ENCODE data around the gene FYN.

Gene FYN

DNA sequence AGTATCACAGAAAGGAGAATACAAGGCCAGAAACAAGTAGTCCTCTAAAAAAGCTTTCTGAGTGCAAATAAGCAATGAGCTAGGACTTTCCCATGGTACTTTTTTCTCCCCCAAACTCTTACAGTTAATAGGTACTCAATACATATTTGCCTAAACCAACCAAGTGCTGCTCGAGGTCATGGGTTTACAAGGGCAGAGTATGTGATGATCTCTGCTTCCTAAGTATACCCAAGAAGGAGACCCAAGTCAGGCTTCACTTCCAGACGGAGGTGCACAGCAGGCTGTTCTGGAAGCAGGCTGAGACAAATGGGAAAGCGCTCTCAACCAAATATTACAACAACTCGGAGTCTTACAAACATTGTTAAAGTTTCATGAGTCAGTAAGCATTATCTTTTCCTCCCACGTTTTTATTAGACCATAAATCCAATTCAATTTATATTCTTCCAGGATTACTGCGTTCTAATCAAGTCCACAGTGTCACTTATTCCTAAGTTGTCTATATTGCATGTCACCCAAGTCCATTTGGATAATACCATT is 8.1 kb downstream of the FYN start:
- no peak overlapping the region for H3K4me3 ChIP-seq (ENCODE audit: low read depth, low read length)
- H3K36me3 ChIP-seq (ENCODE audit: control insufficient read depth, insufficient read depth, low read length): no peaks in the 10 kb centered on the region
- peaks cover 71% of the 10 kb centered on the region for H3K4me1 ChIP-seq (ENCODE audit: control insufficient read depth, insufficient read depth, low read length)
- no peak overlapping the region for H3K9ac ChIP-seq (ENCODE audit: low read length)
- no peaks in the 10 kb centered on the region for H3K9me3 ChIP-seq (ENCODE audit: control insufficient read depth, insufficient read depth, low read depth, low read length)
- no peak overlapping the region for H3K27ac ChIP-seq (ENCODE audit: low read depth, low read length)
- no peaks in the 10 kb centered on the region for H3K27me3 ChIP-seq (ENCODE audit: control insufficient read depth, insufficient read depth, low read length)

GRCh38 chr6:111864138-111865048 is 8.9 kb downstream of the FYN start:
- no peaks in the 10 kb centered on the region for H3K9me3 ChIP-seq (ENCODE audit: control insufficient read depth, insufficient read depth, low read depth, low read length)
- no peaks in the 10 kb centered on the region for H3K36me3 ChIP-seq (ENCODE audit: control insufficient read depth, insufficient read depth, low read length)
- no peak overlapping the region for H3K27ac ChIP-seq (ENCODE audit: low read depth, low read length)
- peaks cover 66% of the 10 kb centered on the region for H3K4me1 ChIP-seq (ENCODE audit: control insufficient read depth, insufficient read depth, low read length)
- H3K9ac ChIP-seq (ENCODE audit: low read length): no peak overlapping the region
- no peak overlapping the region for H3K4me3 ChIP-seq (ENCODE audit: low read depth, low read length)
- H3K27me3 ChIP-seq (ENCODE audit: control insufficient read depth, insufficient read depth, low read length): no peaks in the 10 kb centered on the region

DNA sequence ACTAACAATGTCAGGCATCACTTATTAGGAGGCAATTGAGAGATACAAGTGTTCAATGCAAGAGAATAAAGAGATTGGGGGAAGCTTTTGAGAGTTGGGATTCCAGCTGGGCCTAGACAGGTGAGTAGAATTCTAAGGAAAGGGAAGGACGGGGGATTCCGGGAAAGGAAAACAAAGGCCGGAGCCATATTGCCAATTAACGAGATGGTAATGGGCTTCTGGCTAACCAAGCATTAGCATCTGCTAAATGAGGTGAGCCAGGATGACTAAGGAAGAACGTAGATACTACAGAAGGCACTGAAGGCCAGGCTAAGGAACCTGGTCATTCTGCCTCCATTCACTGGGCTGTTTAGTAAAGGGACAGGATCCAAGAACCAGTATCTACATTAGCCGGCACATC is 10.5 kb downstream of the FYN start:
- H3K4me3 ChIP-seq (ENCODE audit: low read depth, low read length): no peak overlapping the region
- H3K9ac ChIP-seq (ENCODE audit: low read length): no peak overlapping the region
- no peaks in the 10 kb centered on the region for H3K27me3 ChIP-seq (ENCODE audit: control insufficient read depth, insufficient read depth, low read length)
- H3K9me3 ChIP-seq (ENCODE audit: control insufficient read depth, insufficient read depth, low read depth, low read length): no peaks in the 10 kb centered on the region
- peaks cover 67% of the 10 kb centered on the region for H3K4me1 ChIP-seq (ENCODE audit: control insufficient read depth, insufficient read depth, low read length)
- H3K27ac ChIP-seq (ENCODE audit: low read depth, low read length): 0 out of 2 replicates have a peak overlapping the region, but pooled peaks have one; percentile 30
- no peaks in the 10 kb centered on the region for H3K36me3 ChIP-seq (ENCODE audit: control insufficient read depth, insufficient read depth, low read length)

- no peaks in the 10 kb centered on the region for H3K9me3 ChIP-seq (ENCODE audit: control insufficient read depth, insufficient read depth, low read depth, low read length)
- no peaks in the 10 kb centered on the region for H3K27me3 ChIP-seq (ENCODE audit: control insufficient read depth, insufficient read depth, low read length)
- no peak overlapping the region for H3K27ac ChIP-seq (ENCODE audit: low read depth, low read length)
- no peak overlapping the region for H3K9ac ChIP-seq (ENCODE audit: low read length)
- H3K36me3 ChIP-seq (ENCODE audit: control insufficient read depth, insufficient read depth, low read length): no peaks in the 10 kb centered on the region
- H3K4me1 ChIP-seq (ENCODE audit: control insufficient read depth, insufficient read depth, low read length): peaks cover 68% of the 10 kb centered on the region
- H3K4me3 ChIP-seq (ENCODE audit: low read depth, low read length): no peak overlapping the region
These were observed 10.9 kb downstream of the FYN start for GRCh38 chr6:111862314-111862713.

DNA sequence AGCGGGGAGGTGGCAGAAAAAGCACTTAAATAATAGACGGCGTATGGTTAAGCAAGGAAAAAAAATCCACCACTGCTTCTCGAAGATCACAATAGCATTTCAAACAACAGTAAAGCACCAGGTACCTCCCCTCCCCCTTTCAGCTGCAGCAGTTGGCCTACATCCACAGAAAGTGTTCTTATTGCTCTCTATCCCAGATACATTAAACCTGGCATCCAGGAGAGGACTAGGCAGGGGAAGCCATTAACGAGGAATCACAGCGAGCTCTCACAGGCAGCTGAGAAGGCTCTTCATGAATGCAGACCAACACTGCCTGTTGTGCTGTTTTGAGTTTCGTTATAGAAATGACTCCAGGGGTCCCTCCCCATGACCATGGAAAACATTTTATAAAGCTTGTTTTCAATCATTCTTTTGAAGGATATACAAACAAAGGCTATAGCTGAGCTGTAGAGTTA is 11.8 kb downstream of the FYN start:
- Histone ChIP-seq H3K36me3 (ENCODE audit: control insufficient read depth, insufficient read depth, low read length) (no peaks in the 10 kb centered on the region), H3K4me1 (ENCODE audit: control insufficient read depth, insufficient read depth, low read length) (peaks cover 67% of the 10 kb centered on the region), H3K4me3 (ENCODE audit: low read depth, low read length) (no peak overlapping the region), H3K27ac (ENCODE audit: low read depth, low read length) (no peak overlapping the region), H3K9me3 (ENCODE audit: control insufficient read depth, insufficient read depth, low read depth, low read length) (no peaks in the 10 kb centered on the region), H3K9ac (ENCODE audit: low read length) (no peak overlapping the region), H3K27me3 (ENCODE audit: control insufficient read depth, insufficient read depth, low read length) (no peaks in the 10 kb centered on the region)

GRCh38 chr6:111858347-111858746 is 14.9 kb downstream of the FYN start:
- Histone ChIP-seq H3K36me3 (ENCODE audit: control insufficient read depth, insufficient read depth, low read length) (no peaks in the 10 kb centered on the region), H3K27me3 (ENCODE audit: control insufficient read depth, insufficient read depth, low read length) (no peaks in the 10 kb centered on the region), H3K9ac (ENCODE audit: low read length) (no peak overlapping the region), H3K9me3 (ENCODE audit: control insufficient read depth, insufficient read depth, low read depth, low read length) (no peaks in the 10 kb centered on the region), H3K27ac (ENCODE audit: low read depth, low read length) (no peak overlapping the region), H3K4me3 (ENCODE audit: low read depth, low read length) (no peak overlapping the region), H3K4me1 (ENCODE audit: control insufficient read depth, insufficient read depth, low read length) (peaks cover 50% of the 10 kb centered on the region)

DNA sequence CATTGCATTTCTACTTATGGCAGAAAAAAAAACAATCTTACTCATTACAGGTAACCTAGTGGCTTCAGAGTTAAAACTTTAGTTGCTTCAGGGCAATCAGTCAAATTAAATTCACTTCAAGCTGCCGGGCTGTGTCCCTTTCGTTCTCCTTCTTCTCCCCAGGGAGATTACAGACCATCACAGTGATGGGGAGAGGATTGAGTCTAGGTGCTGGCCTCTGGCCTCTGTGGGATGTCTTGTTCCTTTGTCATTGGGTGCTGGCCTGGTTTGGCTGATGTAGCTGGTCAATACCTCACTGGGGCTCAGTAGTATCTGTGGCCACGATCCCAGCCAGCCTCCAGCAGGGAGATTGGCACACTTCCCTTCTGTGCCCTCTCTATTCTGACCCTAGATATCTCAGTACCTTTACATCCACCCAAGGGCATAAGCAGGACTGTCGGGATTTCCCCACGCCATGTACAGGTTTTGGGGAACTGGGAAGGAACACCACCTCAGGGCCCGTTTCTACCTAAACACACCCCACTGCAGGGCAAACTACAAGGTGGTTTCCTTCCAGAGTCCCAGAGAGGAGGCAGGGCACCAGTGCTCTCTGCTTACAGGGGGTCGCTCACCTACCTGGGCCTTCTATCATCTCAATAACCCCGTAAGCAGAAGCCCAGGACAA is 15.4 kb downstream of the FYN start:
- Histone ChIP-seq H3K27me3 (ENCODE audit: control insufficient read depth, insufficient read depth, low read length) (no peaks in the 10 kb centered on the region), H3K4me3 (ENCODE audit: low read depth, low read length) (no peak overlapping the region), H3K9ac (ENCODE audit: low read length) (no peak overlapping the region), H3K4me1 (ENCODE audit: control insufficient read depth, insufficient read depth, low read length) (peaks cover 48% of the 10 kb centered on the region), H3K27ac (ENCODE audit: low read depth, low read length) (no peak overlapping the region), H3K36me3 (ENCODE audit: control insufficient read depth, insufficient read depth, low read length) (no peaks in the 10 kb centered on the region), H3K9me3 (ENCODE audit: control insufficient read depth, insufficient read depth, low read depth, low read length) (no peaks in the 10 kb centered on the region)

DNA sequence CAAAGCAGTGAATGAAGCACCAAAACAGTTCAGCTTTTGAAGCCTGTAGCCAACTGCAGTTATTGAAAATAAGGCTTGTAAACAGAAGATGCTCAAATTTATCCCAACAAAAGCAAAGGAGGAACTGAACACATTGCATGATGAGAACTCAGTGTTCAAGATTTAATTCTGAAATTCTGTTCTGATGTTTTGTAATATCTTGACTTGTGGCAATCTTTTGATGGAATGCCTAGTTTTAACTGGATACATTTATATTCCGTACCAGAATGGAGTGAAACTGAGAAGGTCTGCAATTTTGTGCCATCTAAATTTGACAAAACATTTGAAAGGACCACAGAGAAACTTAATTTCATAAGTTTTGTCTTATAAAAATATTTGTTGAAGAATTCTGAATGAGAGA is 17.5 kb downstream of the FYN start:
- H3K9me3 ChIP-seq (ENCODE audit: control insufficient read depth, insufficient read depth, low read depth, low read length): no peaks in the 10 kb centered on the region
- no peak overlapping the region for H3K27ac ChIP-seq (ENCODE audit: low read depth, low read length)
- H3K4me3 ChIP-seq (ENCODE audit: low read depth, low read length): no peak overlapping the region
- no peaks in the 10 kb centered on the region for H3K36me3 ChIP-seq (ENCODE audit: control insufficient read depth, insufficient read depth, low read length)
- no peaks in the 10 kb centered on the region for H3K27me3 ChIP-seq (ENCODE audit: control insufficient read depth, insufficient read depth, low read length)
- no peak overlapping the region for H3K9ac ChIP-seq (ENCODE audit: low read length)
- peaks cover 35% of the 10 kb centered on the region for H3K4me1 ChIP-seq (ENCODE audit: control insufficient read depth, insufficient read depth, low read length)

GRCh38 chr6:111854683-111855082 is 18.6 kb downstream of the FYN start:
- H3K4me3 ChIP-seq (ENCODE audit: low read depth, low read length): no peak overlapping the region
- H3K27me3 ChIP-seq (ENCODE audit: control insufficient read depth, insufficient read depth, low read length): no peaks in the 10 kb centered on the region
- H3K27ac ChIP-seq (ENCODE audit: low read depth, low read length): no peak overlapping the region
- peaks cover 35% of the 10 kb centered on the region for H3K4me1 ChIP-seq (ENCODE audit: control insufficient read depth, insufficient read depth, low read length)
- H3K9ac ChIP-seq (ENCODE audit: low read length): no peak overlapping the region
- no peaks in the 10 kb centered on the region for H3K36me3 ChIP-seq (ENCODE audit: control insufficient read depth, insufficient read depth, low read length)
- no peaks in the 10 kb centered on the region for H3K9me3 ChIP-seq (ENCODE audit: control insufficient read depth, insufficient read depth, low read depth, low read length)

DNA sequence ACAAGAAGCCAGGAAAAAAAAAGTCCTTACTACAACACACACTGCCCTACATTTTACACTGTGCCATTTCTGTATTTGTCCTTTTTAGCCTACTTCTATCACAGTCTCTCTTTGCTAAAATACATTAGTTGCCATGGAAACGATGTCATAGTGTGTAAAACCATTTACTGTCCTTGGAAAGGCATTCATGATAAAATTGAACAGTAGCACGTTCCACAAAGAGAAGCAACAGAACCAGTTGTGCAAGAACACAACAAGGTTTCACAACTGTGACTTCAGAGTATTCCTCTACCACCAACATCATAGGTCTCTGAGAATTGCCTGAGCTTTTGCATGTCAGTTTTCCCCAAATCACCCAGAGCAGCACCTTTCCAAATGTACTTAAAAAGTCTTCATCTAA is 20.5 kb downstream of the FYN start:
- Histone ChIP-seq H3K4me1 (ENCODE audit: control insufficient read depth, insufficient read depth, low read length) (peaks cover 40% of the 10 kb centered on the region), H3K27ac (ENCODE audit: low read depth, low read length) (no peak overlapping the region)

More for the DNA sequence above, 20.5 kb downstream of the FYN start:
- H3K27me3 ChIP-seq (ENCODE audit: control insufficient read depth, insufficient read depth, low read length): no peaks in the 10 kb centered on the region
- no peak overlapping the region for H3K9ac ChIP-seq (ENCODE audit: low read length)
- H3K9me3 ChIP-seq (ENCODE audit: control insufficient read depth, insufficient read depth, low read depth, low read length): no peaks in the 10 kb centered on the region
- no peaks in the 10 kb centered on the region for H3K36me3 ChIP-seq (ENCODE audit: control insufficient read depth, insufficient read depth, low read length)
- no peak overlapping the region for H3K4me3 ChIP-seq (ENCODE audit: low read depth, low read length)
